ENCODE results near the gene SLC47A1.
"Not testable (repeated sequence)": the region's sequence is repeated elsewhere in the genome, so short reads cannot be mapped to it uniquely, and the experiment has no call there.

SLC47A1 gene

GRCh38 chr17:19533718-19534561 lies at the start of gene SLC47A1:
TSS of gene SLC47A1 (plus strand) at chr17:19533854. CDS start at chr17:19533940, 86 bp downstream.
- no peak for DNase-seq

GRCh38 chr17:19485800-19486340 lies 47.8 kb upstream of the SLC47A1 start:
- DNase-seq: no peak

GRCh38 chr17:19486351-19487023 lies 47.2 kb upstream of the SLC47A1 start:
- no peak for DNase-seq

- no peak for DNase-seq
These were observed 46.5 kb upstream of the SLC47A1 start for GRCh38 chr17:19487024-19487600.

- no peak for DNase-seq
These were observed 41.5 kb upstream of the SLC47A1 start for GRCh38 chr17:19492141-19492540.

GRCh38 chr17:19494961-19495806 lies 38.5 kb upstream of the SLC47A1 start:
- DNase-seq: no peak

- DNase-seq: no peak
These were observed 37.7 kb upstream of the SLC47A1 start for GRCh38 chr17:19495828-19496528.

- no peak for DNase-seq
These were observed 36.0 kb upstream of the SLC47A1 start for GRCh38 chr17:19497624-19498023.

GRCh38 chr17:19501219-19501618 lies 32.4 kb upstream of the SLC47A1 start:
- DNase-seq: no peak

GRCh38 chr17:19502517-19502916 lies 31.1 kb upstream of the SLC47A1 start:
- no peak for DNase-seq

- not testable (repeated sequence) for DNase-seq
These were observed 28.1 kb upstream of the SLC47A1 start for GRCh38 chr17:19505561-19505960.

GRCh38 chr17:19507775-19508576 lies 25.7 kb upstream of the SLC47A1 start:
- DNase-seq: peak; percentile 82

- DNase-seq: no peak
These were observed 25.1 kb upstream of the SLC47A1 start for GRCh38 chr17:19508577-19508867.

GRCh38 chr17:19509281-19509852 lies 24.3 kb upstream of the SLC47A1 start:
- DNase-seq: not testable (repeated sequence)

GRCh38 chr17:19510903-19511302 lies 22.8 kb upstream of the SLC47A1 start:
- DNase-seq: no peak

GRCh38 chr17:19513897-19514488 lies 19.7 kb upstream of the SLC47A1 start:
- peak; percentile 20 for DNase-seq

- DNase-seq: no peak
These were observed 16.0 kb upstream of the SLC47A1 start for GRCh38 chr17:19517699-19518098.

GRCh38 chr17:19519388-19520291 lies 14.0 kb upstream of the SLC47A1 start:
- DNase-seq: not testable (repeated sequence)

- no peak for DNase-seq
These were observed 13.0 kb upstream of the SLC47A1 start for GRCh38 chr17:19520641-19521040.

Data from NCI-H2171 (cell line).